OCI-LY1 (cell line): ENCODE results near the gene LTBP2.

Experiments
- H2AFZ ChIP-seq: fragments of 200-600 bp; sonication (generic), shearing (Covaris generic); 2 replicates; pipeline ENCODE4 v1.6.0; 2014; ENCODE audit warnings: antibody characterized with exemption, mild to moderate bottlenecking, low read length
- H3F3A ChIP-seq: fragments of 200-600 bp; sonication (generic), shearing (Covaris generic); 2 replicates; pipeline ENCODE4 v1.6.0; 2014; ENCODE audit warnings: mild to moderate bottlenecking, antibody characterized with exemption, low read length, moderate library complexity; ENCODE audit not compliant: insufficient read depth
- H3K27ac ChIP-seq: fragments of 200-600 bp; sonication (generic); 2 replicates; pipeline ENCODE4 v1.5.1; 2014; ENCODE audit warnings: low read length, mixed run types, mild to moderate bottlenecking, low read depth; ENCODE audit not compliant: poor library complexity, severe bottlenecking
- H3K27me3 ChIP-seq: fragments of 200-600 bp; sonication (generic); 2 replicates; pipeline ENCODE4 v1.6.0; 2014; ENCODE audit warnings: antibody characterized with exemption, mild to moderate bottlenecking, low read length, moderate library complexity; ENCODE audit not compliant: insufficient read depth
- H3K36me3 ChIP-seq: fragments of 200-600 bp; sonication (generic); 2 replicates; pipeline ENCODE4 v1.6.1; 2014; ENCODE audit warnings: mild to moderate bottlenecking, antibody characterized with exemption, low read length, moderate library complexity, mixed read lengths; ENCODE audit not compliant: insufficient read depth
- H3K4me1 ChIP-seq: fragments of 200-600 bp; sonication (generic); 2 replicates; pipeline ENCODE4 v1.5.1; 2014; ENCODE audit warnings: mild to moderate bottlenecking, low read length, moderate library complexity; ENCODE audit not compliant: insufficient read depth, severe bottlenecking
- H3K4me2 ChIP-seq: fragments of 200-600 bp; sonication (generic), shearing (Covaris generic); 2 replicates; pipeline ENCODE4 v1.6.1; 2014; ENCODE audit warnings: low read length
- H3K4me3 ChIP-seq: fragments of 200-600 bp; sonication (generic); 2 replicates; pipeline ENCODE4 v1.5.1; 2014; ENCODE audit warnings: low read length, low read depth, mild to moderate bottlenecking, mixed read lengths; ENCODE audit not compliant: poor library complexity, severe bottlenecking
- H3K79me2 ChIP-seq: fragments of 200-600 bp; shearing (Covaris generic); 2 replicates; pipeline ENCODE4 v1.6.1; 2016; ENCODE audit warnings: mixed run types, low read length, mixed read lengths; ENCODE audit not compliant: insufficient read depth
- H3K9ac ChIP-seq: fragments of 200-600 bp; sonication (generic), shearing (Covaris generic); 2 replicates; pipeline ENCODE4 v1.6.1; 2014; ENCODE audit warnings: mild to moderate bottlenecking, low read length, mixed read lengths
- H3K9me2 ChIP-seq: fragments of 200-600 bp; sonication (generic), shearing (Covaris generic); 2 replicates; pipeline ENCODE4 v1.6.1; 2014; ENCODE audit warnings: low read depth, mild to moderate bottlenecking, low read length, mixed read lengths
- H3K9me3 ChIP-seq: fragments of 200-600 bp; shearing (Covaris generic); 2 replicates; pipeline ENCODE4 v1.6.1; 2014; ENCODE audit warnings: low read length, mixed read lengths
- H4K20me1 ChIP-seq: fragments of 200-600 bp; sonication (generic), shearing (Covaris generic); 2 replicates; pipeline ENCODE4 v1.6.0; 2016; ENCODE audit warnings: mild to moderate bottlenecking, low read length; ENCODE audit not compliant: insufficient read depth
- CTCF ChIP-seq: fragments of 200-600 bp; sonication (generic), shearing (Covaris generic); IDR thresholded peaks from 2 replicates; pipeline ENCODE4 v1.5.1; 2017; ENCODE audit warnings: mild to moderate bottlenecking, antibody characterized with exemption, low read length, moderate library complexity, mixed read lengths
- EZH2 ChIP-seq: fragments of 200-600 bp; sonication (generic), shearing (Covaris generic); IDR thresholded peaks from 2 replicates; pipeline ENCODE4 v1.8.0; 2017; ENCODE audit warnings: borderline replicate concordance, mixed run types, mild to moderate bottlenecking, antibody characterized with exemption, low read length, moderate library complexity, mixed read lengths

LTBP2 gene

GRCh38 chr14:74469548-74470518 is 142.2 kb downstream of the LTBP2 start:
- Histone ChIP-seq H4K20me1 (no peaks in the 10 kb centered on the region), H3K4me2 (no peak overlapping the region), H3K4me3 (no peak overlapping the region), H3K27me3 (no peaks in the 10 kb centered on the region), H3K9me3 (no peaks in the 10 kb centered on the region), H3K79me2 (no peaks in the 10 kb centered on the region), H3K4me1 (no peaks in the 10 kb centered on the region), H3K9ac (no peak overlapping the region), H3K36me3 (no peaks in the 10 kb centered on the region), H2AFZ (no peak overlapping the region), H3F3A (no peaks in the 10 kb centered on the region), H3K27ac (no peak overlapping the region), H3K9me2 (no peaks in the 10 kb centered on the region)
- no peak for TF ChIP-seq EZH2
- no peak for TF ChIP-seq CTCF

DNA sequence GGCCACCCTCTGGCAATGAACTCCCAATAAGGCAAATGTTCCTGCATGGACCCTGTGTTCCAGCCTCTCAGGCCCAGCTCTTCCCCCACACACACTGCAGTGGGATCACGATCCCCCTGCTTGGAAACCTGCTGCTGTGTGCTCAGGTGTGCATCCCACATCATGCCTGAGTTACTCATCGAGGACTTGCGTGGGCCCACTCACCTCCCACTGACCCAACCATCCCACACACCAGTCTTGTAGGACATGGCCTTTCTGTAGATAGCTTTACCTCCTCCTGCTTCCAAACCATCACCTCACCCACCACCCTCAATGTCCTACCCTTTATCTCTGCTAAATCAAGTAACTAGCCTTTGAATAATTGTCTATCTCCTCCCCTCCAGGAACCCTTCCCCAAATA is 143.5 kb downstream of the LTBP2 start:
- Histone ChIP-seq H3K4me3 (no peak overlapping the region), H3K9me2 (no peaks in the 10 kb centered on the region), H3K4me2 (no peak overlapping the region), H2AFZ (no peak overlapping the region), H3K9me3 (no peaks in the 10 kb centered on the region), H3K27me3 (no peaks in the 10 kb centered on the region), H3K4me1 (no peaks in the 10 kb centered on the region), H3F3A (no peaks in the 10 kb centered on the region), H3K36me3 (no peaks in the 10 kb centered on the region), H3K79me2 (no peaks in the 10 kb centered on the region), H4K20me1 (no peaks in the 10 kb centered on the region), H3K9ac (no peak overlapping the region), H3K27ac (no peak overlapping the region)
- TF ChIP-seq EZH2 (no peak), CTCF (no peak)

DNA sequence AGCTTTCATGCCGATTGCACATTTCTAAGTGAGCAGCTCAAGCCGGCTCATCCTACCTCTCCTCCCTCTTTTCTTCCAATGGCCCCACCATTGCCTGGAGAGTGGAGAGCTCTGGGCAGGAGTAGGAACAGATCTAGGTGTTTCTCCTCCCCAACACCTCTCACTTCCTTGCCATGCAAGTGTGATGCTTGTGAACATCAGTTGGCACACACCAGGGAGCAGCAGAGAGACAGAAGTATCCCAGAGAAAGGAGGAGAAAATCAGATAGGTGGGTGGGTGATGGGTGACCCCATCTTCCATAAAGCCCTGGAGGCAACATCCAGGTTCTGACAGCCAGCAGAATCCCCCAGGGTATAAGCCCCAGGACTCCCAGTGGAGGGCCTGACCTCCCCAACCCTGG is 146.7 kb downstream of the LTBP2 start:
- Histone ChIP-seq H4K20me1 (no peaks in the 10 kb centered on the region), H2AFZ (no peak overlapping the region), H3K27me3 (no peaks in the 10 kb centered on the region), H3K9ac (no peak overlapping the region), H3K4me3 (no peak overlapping the region), H3K4me2 (no peak overlapping the region), H3K4me1 (no peaks in the 10 kb centered on the region), H3K27ac (no peak overlapping the region), H3F3A (no peaks in the 10 kb centered on the region), H3K9me2 (no peaks in the 10 kb centered on the region), H3K36me3 (no peaks in the 10 kb centered on the region), H3K79me2 (no peaks in the 10 kb centered on the region), H3K9me3 (no peaks in the 10 kb centered on the region)
- no peak for TF ChIP-seq EZH2
- TF ChIP-seq CTCF, result no peak
